ENCODE data around the gene ALOX5AP. TPM values are rescaled to one million over a fixed set of nuclear protein-coding genes. Genes with fewer than 3 reads are reported as not detected.
A peak's percentile ranks its signal among the peaks of the same experiment; 100 is the strongest.

The ALOX5AP gene
- total and polyA plus RNA-seq, 7 donors: 11.6 to 65.0 (median 23.9) TPM

- no peaks in the 10 kb centered on the region for H3K27me3 ChIP-seq
- H3K36me3 ChIP-seq: no peaks in the 10 kb centered on the region
- no peak for DNase-seq
- H3K4me3 ChIP-seq: no peak overlapping the region
- TF ChIP-seq EP300 (IDR thresholded peaks at IDR 0.05) (no peak), POLR2AphosphoS5 (IDR thresholded peaks at IDR 0.05) (no peak), POLR2A (IDR thresholded peaks at IDR 0.05) (no peak), CTCF (IDR thresholded peaks at IDR 0.05) (no peak)
- 91 to 92% methylated on average over 6 of the region's 6 CpGs for WGBS, 2 donors
- H3K27ac ChIP-seq: no peak overlapping the region
- H3K4me1 ChIP-seq: no peaks in the 10 kb centered on the region
- intact Hi-C loops (cut with DNase I): no loop called here
- no peaks in the 10 kb centered on the region for H3K9me3 ChIP-seq
Observed at GRCh38 chr13:30711837-30712236, 23.5 kb upstream of the ALOX5AP start.

GRCh38 chr13:30712536-30713532 is 22.5 kb upstream of the ALOX5AP start:
- no peaks in the 10 kb centered on the region for H3K27me3 ChIP-seq
- TF ChIP-seq POLR2AphosphoS5 (IDR thresholded peaks at IDR 0.05) (peak in 2 of 4 donors; percentile 13 to 36), CTCF (IDR thresholded peaks at IDR 0.05) (no peak), EP300 (IDR thresholded peaks at IDR 0.05) (peak in 1 of 4 donors; percentile 40)
- no peaks in the 10 kb centered on the region for H3K4me1 ChIP-seq
- H3K4me3 ChIP-seq: no peak overlapping the region
- intact Hi-C loops (cut with DNase I): no loop called here
- WGBS, 2 donors: 54 to 60% methylated on average over 13 of the region's 13 CpGs
- no peaks in the 10 kb centered on the region for H3K9me3 ChIP-seq
- DNase-seq: no peak
- H3K27ac ChIP-seq: peak overlapping the region in 2 of 4 donors; percentile 14 to 25
- no peaks in the 10 kb centered on the region for H3K36me3 ChIP-seq

DNA sequence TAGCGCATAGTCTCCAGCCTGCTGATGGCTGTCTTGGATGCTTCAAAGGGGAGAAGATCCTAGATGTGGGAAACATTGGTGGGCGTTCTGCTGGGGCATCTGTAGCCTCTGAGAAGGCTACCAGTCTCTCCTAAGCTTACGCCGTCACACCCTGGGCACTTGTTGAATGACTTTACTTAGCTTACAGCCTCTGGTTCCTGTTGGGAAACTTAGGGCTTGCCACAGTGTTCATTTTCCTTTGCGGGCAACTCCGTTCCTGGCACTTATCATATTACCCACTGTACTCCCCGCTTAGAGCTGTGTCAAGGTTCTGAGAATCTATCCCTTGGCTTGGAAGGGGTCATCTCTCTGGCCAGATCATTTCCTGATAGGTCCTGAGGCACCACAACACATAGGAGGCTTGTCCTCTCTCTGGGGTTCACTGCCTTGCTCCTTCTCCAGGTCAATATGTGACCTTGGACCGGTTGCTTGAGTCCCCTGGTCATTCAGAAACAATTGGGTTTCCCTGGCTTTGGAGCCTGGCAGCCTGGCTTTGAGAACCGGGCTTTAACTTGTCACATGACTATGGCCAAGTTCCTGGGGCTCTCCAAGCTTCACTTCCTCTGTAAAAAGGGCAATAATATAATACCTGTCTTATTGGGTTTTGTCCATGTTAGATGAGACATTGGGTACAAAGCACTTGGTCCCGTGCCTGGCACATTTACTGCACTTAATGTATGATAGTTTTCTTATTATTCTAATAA is 20.5 kb upstream of the ALOX5AP start:
- Histone ChIP-seq H3K4me3 (no peak overlapping the region), H3K4me1 (no peaks in the 10 kb centered on the region), H3K9me3 (no peaks in the 10 kb centered on the region), H3K36me3 (no peaks in the 10 kb centered on the region), H3K27ac (no peak overlapping the region), H3K27me3 (no peaks in the 10 kb centered on the region)
- TF ChIP-seq POLR2A (IDR thresholded peaks at IDR 0.05) (no peak), EP300 (IDR thresholded peaks at IDR 0.05) (no peak), POLR2AphosphoS5 (IDR thresholded peaks at IDR 0.05) (no peak), CTCF (IDR thresholded peaks at IDR 0.05) (no peak)
- DNase-seq: no peak
- intact Hi-C loops (cut with DNase I): no loop called here
- WGBS, 2 donors: 88 to 91% methylated on average over 10 of the region's 10 CpGs

DNA sequence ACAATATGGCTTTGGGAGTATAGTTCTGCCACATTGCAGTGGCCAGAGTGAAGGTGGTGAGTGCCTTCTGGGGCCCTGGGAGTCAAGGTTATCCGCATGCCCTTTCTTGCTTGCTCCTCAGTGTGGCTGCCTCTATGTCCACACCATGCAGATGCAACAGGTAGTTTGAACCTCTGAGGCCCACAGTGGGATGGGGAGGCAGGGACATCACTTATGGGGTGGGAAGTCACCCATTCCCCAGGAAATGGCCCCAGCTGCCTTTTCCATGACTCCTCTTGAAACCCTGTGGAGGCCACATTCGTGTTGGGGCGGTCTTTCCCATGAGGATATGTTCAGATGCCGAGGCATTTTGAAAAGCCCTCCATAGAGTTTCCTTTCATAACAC is 20.0 kb upstream of the ALOX5AP start:
- TF ChIP-seq EP300 (IDR thresholded peaks at IDR 0.05): no peak
- TF ChIP-seq CTCF (IDR thresholded peaks at IDR 0.05): no peak
- TF ChIP-seq POLR2A (IDR thresholded peaks at IDR 0.05): no peak
- TF ChIP-seq POLR2AphosphoS5 (IDR thresholded peaks at IDR 0.05): no peak
- 93 to 95% methylated on average over 4 of the region's 4 CpGs for WGBS, 2 donors
- no peaks in the 10 kb centered on the region for H3K36me3 ChIP-seq
- H3K27ac ChIP-seq: no peak overlapping the region
- no peak overlapping the region for H3K4me3 ChIP-seq
- intact Hi-C loops (cut with DNase I): no loop called here
- H3K27me3 ChIP-seq: no peaks in the 10 kb centered on the region
- DNase-seq: no peak
- H3K9me3 ChIP-seq: no peaks in the 10 kb centered on the region
- no peaks in the 10 kb centered on the region for H3K4me1 ChIP-seq

Measured in sigmoid colon (tissue), 7 donors.